Measurements from ENCODE around the gene SHPK.
"Not testable (repeated sequence)": the region's sequence is repeated elsewhere in the genome, so short reads cannot be mapped to it uniquely, and the experiment has no call there.

The SHPK gene

GRCh38 chr17:3573246-3574100 lies 62.6 kb downstream of the SHPK start:
- no peak overlapping the region for H3K27ac ChIP-seq
- no peak for TF ChIP-seq CTCF (IDR thresholded peaks at IDR 0.05)
- TF ChIP-seq ZFX (IDR thresholded peaks at IDR 0.05; ENCODE audit: borderline replicate concordance) = no peak

GRCh38 chr17:3572231-3572630 lies 63.8 kb downstream of the SHPK start:
- TF ChIP-seq ZFX (IDR thresholded peaks at IDR 0.05; ENCODE audit: borderline replicate concordance) (no peak), CTCF (IDR thresholded peaks at IDR 0.05) (no peak)
- no peak overlapping the region for H3K27ac ChIP-seq

- H3K27ac ChIP-seq = no peak overlapping the region
- TF ChIP-seq ZFX (IDR thresholded peaks at IDR 0.05; ENCODE audit: borderline replicate concordance) (no peak), CTCF (IDR thresholded peaks at IDR 0.05) (no peak)
Observed at GRCh38 chr17:3571043-3571900, 64.8 kb downstream of the SHPK start.

- H3K27ac ChIP-seq = no peak overlapping the region
- TF ChIP-seq CTCF (IDR thresholded peaks at IDR 0.05) = no peak
- TF ChIP-seq ZFX (IDR thresholded peaks at IDR 0.05; ENCODE audit: borderline replicate concordance) = no peak
Observed at GRCh38 chr17:3569534-3570137, 66.4 kb downstream of the SHPK start.

- H3K27ac ChIP-seq = no peak overlapping the region
- no peak for TF ChIP-seq ZFX (IDR thresholded peaks at IDR 0.05; ENCODE audit: borderline replicate concordance)
- no peak for TF ChIP-seq CTCF (IDR thresholded peaks at IDR 0.05)
Observed at GRCh38 chr17:3566551-3566950, 69.5 kb downstream of the SHPK start.

- TF ChIP-seq CTCF (IDR thresholded peaks at IDR 0.05) = no peak
- no peak for TF ChIP-seq ZFX (IDR thresholded peaks at IDR 0.05; ENCODE audit: borderline replicate concordance)
- no peak overlapping the region for H3K27ac ChIP-seq
Observed at GRCh38 chr17:3565143-3565542, 70.9 kb downstream of the SHPK start.

- H3K27ac ChIP-seq = not testable (repeated sequence)
Observed at GRCh38 chr17:3564241-3564640, 71.8 kb downstream of the SHPK start.
